Neural progenitor cell (in vitro differentiated cells): ENCODE data around the gene HHATL. TPM values are rescaled to one million over a fixed set of nuclear protein-coding genes. Genes with fewer than 3 reads are reported as not detected.
A peak's percentile ranks its signal among the peaks of the same experiment; 100 is the strongest.

ENCODE experiments used
- DNase-seq: peaks from one replicate; pipeline ENCODE4 v3.0.0-alpha.2; 2016; ENCODE audit warnings: low spot score
- H2AFZ ChIP-seq: fragments of 200-600 bp; sonication (generic); replicated peaks from 2 replicates; pipeline ENCODE4 v1.6.1; 2016; ENCODE audit warnings: antibody characterized with exemption
- H3F3A ChIP-seq: fragments of 200-600 bp; sonication (generic); 2 replicates; pipeline ENCODE4 v1.6.1; 2016; ENCODE audit warnings: antibody characterized with exemption, low read depth
- H3K27ac ChIP-seq: fragments of 200-600 bp; sonication (generic); 2 replicates; pipeline ENCODE4 v1.5.1; 2016; ENCODE audit warnings: mild to moderate bottlenecking
- H3K27me3 ChIP-seq: fragments of 200-600 bp; sonication (generic); 2 replicates; pipeline ENCODE4 v1.6.1; 2016; ENCODE audit warnings: mild to moderate bottlenecking, moderate library complexity
- H3K36me3 ChIP-seq: fragments of 200-600 bp; sonication (generic); 2 replicates; pipeline ENCODE4 v1.5.1; 2016
- H3K4me1 ChIP-seq: fragments of 200-600 bp; sonication (generic); 2 replicates; pipeline ENCODE4 v1.6.1; 2016; ENCODE audit warnings: mixed run types
- H3K4me2 ChIP-seq: fragments of 200-600 bp; sonication (generic); 2 replicates; pipeline ENCODE4 v1.6.1; 2016
- H3K4me3 ChIP-seq: fragments of 200-600 bp; sonication (generic); 2 replicates; pipeline ENCODE4 v1.5.1; 2016
- H3K79me2 ChIP-seq: fragments of 200-600 bp; sonication (generic); 2 replicates; pipeline ENCODE4 v1.6.1; 2016; ENCODE audit warnings: low read depth
- H3K9ac ChIP-seq: fragments of 200-600 bp; sonication (generic); 2 replicates; pipeline ENCODE4 v1.6.1; 2016
- H3K9me3 ChIP-seq: fragments of 200-600 bp; sonication (generic); 2 replicates; pipeline ENCODE4 v1.5.1; 2016; ENCODE audit warnings: low read depth
- H4K20me1 ChIP-seq: fragments of 200-600 bp; sonication (generic); 2 replicates; pipeline ENCODE4 v1.6.1; 2016; ENCODE audit warnings: low read depth
- H3K27ac Mint-ChIP-seq: 3 replicates; pipeline ENCODE4 v1.8.0; 2021; ENCODE audit warnings: mixed read lengths
- H3K27me3 Mint-ChIP-seq: 2 replicates; pipeline ENCODE4 v1.8.0; 2022; ENCODE audit warnings: low read depth, mild to moderate bottlenecking, inconsistent platforms, moderate library complexity, mixed read lengths; ENCODE audit not compliant: insufficient read depth
- H3K36me3 Mint-ChIP-seq: 3 replicates; pipeline ENCODE4 v1.8.0; 2021; ENCODE audit warnings: mixed read lengths
- H3K4me1 Mint-ChIP-seq: 3 replicates; pipeline ENCODE4 v1.8.0; 2021; ENCODE audit warnings: mixed read lengths
- H3K4me3 Mint-ChIP-seq: 3 replicates; pipeline ENCODE4 v1.8.0; 2021; ENCODE audit warnings: mild to moderate bottlenecking, moderate library complexity, mixed read lengths
- H3K9me3 Mint-ChIP-seq: 3 replicates; pipeline ENCODE4 v1.8.0; 2020; ENCODE audit warnings: mixed read lengths
- CTCF ChIP-seq: fragments of 200-600 bp; sonication (generic); IDR thresholded peaks from 2 replicates; pipeline ENCODE4 v1.5.1; 2017; ENCODE audit warnings: antibody characterized with exemption, mild to moderate bottlenecking
- EZH2 ChIP-seq: fragments of 200-600 bp; sonication (generic); IDR thresholded peaks from 2 replicates; pipeline ENCODE4 v1.6.1; 2017; ENCODE audit warnings: antibody characterized with exemption, mild to moderate bottlenecking, moderate library complexity
- EZH2phosphoT487 ChIP-seq: fragments of 200-600 bp; sonication (generic); IDR thresholded peaks from 2 replicates; pipeline ENCODE4 v1.6.1; 2017; ENCODE audit warnings: antibody characterized with exemption
- total RNA-seq: library from RNA; depleted of rRNA; stranded (reverse); fragments of >200 nt; gene quantifications from 2 replicates; pipeline ENCODE4 v1.2.3, GENCODE V29; 2015; ENCODE audit warnings: low replicate concordance

Gene HHATL
- total RNA-seq, 1 donor from 2014 or later, result not detected

- H3K36me3 Mint-ChIP-seq, result peaks cover 4% of the 10 kb centered on the region
- no peak overlapping the region for H3K27ac ChIP-seq
- H3F3A ChIP-seq, result peaks cover 6% of the 10 kb centered on the region
- peaks cover 2% of the 10 kb centered on the region for H3K9me3 Mint-ChIP-seq
- no peak overlapping the region for H3K4me2 ChIP-seq
- peak overlapping the region; percentile 73 for H3K4me3 Mint-ChIP-seq
- H3K9ac ChIP-seq, result no peak overlapping the region
- H3K4me3 ChIP-seq, result no peak overlapping the region
- H3K27me3 Mint-ChIP-seq, result peaks cover 2% of the 10 kb centered on the region
- no peaks in the 10 kb centered on the region for H3K9me3 ChIP-seq
- DNase-seq, result no peak
- TF ChIP-seq EZH2phosphoT487 (no peak), EZH2 (no peak), CTCF (no peak)
- no peak overlapping the region for H2AFZ ChIP-seq
- H3K36me3 ChIP-seq, result no peaks in the 10 kb centered on the region
- H3K4me1 ChIP-seq, result peaks cover 12% of the 10 kb centered on the region
- peaks cover 30% of the 10 kb centered on the region for H3K4me1 Mint-ChIP-seq
- peaks cover 16% of the 10 kb centered on the region for H4K20me1 ChIP-seq
- H3K27me3 ChIP-seq, result no peaks in the 10 kb centered on the region
- peak overlapping the region; percentile 84 for H3K27ac Mint-ChIP-seq
- no peaks in the 10 kb centered on the region for H3K79me2 ChIP-seq
Observed at GRCh38 chr3:42655980-42656679, 46.5 kb downstream of the HHATL start.

GRCh38 chr3:42655331-42655888 is 47.2 kb downstream of the HHATL start:
- no peak overlapping the region for H2AFZ ChIP-seq
- no peaks in the 10 kb centered on the region for H3K79me2 ChIP-seq
- H3K4me3 Mint-ChIP-seq, result peak overlapping the region; percentile 73
- H3K4me2 ChIP-seq, result peak overlapping the region; percentile 100
- peak overlapping the region; percentile 86 for H3K4me3 ChIP-seq
- no peak overlapping the region for H3K9ac ChIP-seq
- TF ChIP-seq CTCF (no peak), EZH2 (no peak), EZH2phosphoT487 (no peak)
- no peaks in the 10 kb centered on the region for H3K36me3 ChIP-seq
- peaks cover 12% of the 10 kb centered on the region for H3K4me1 ChIP-seq
- H3K27me3 ChIP-seq, result no peaks in the 10 kb centered on the region
- no peaks in the 10 kb centered on the region for H3K9me3 ChIP-seq
- H3K36me3 Mint-ChIP-seq, result peaks cover 3% of the 10 kb centered on the region
- peaks cover 5% of the 10 kb centered on the region for H3K27me3 Mint-ChIP-seq
- H3F3A ChIP-seq, result peaks cover 6% of the 10 kb centered on the region
- H4K20me1 ChIP-seq, result peaks cover 16% of the 10 kb centered on the region
- H3K9me3 Mint-ChIP-seq, result peaks cover 2% of the 10 kb centered on the region
- no peak overlapping the region for H3K27ac Mint-ChIP-seq
- H3K4me1 Mint-ChIP-seq, result peaks cover 33% of the 10 kb centered on the region
- peak; percentile 38 for DNase-seq
- no peak overlapping the region for H3K27ac ChIP-seq

- no peak overlapping the region for H3K27ac ChIP-seq
- H3K79me2 ChIP-seq, result no peaks in the 10 kb centered on the region
- peaks cover 30% of the 10 kb centered on the region for H3K4me1 Mint-ChIP-seq
Observed at GRCh38 chr3:42654331-42655201, 48.0 kb downstream of the HHATL start.

More at GRCh38 chr3:42654331-42655201, 48.0 kb downstream of the HHATL start:
- Histone ChIP-seq H3K27me3 (no peaks in the 10 kb centered on the region), H4K20me1 (peaks cover 16% of the 10 kb centered on the region), H2AFZ (peak overlapping the region; percentile 92), H3K4me3 (peak overlapping the region; percentile 86), H3K36me3 (no peaks in the 10 kb centered on the region), H3F3A (peaks cover 6% of the 10 kb centered on the region), H3K9me3 (no peaks in the 10 kb centered on the region), H3K9ac (peak overlapping the region; percentile 45), H3K4me1 (peaks cover 12% of the 10 kb centered on the region), H3K4me2 (peak overlapping the region; percentile 100)
- peak; percentile 59 for TF ChIP-seq CTCF
- no peak for TF ChIP-seq EZH2
- DNase-seq, result peak; percentile 92
- Mint-ChIP-seq H3K9me3 (no peaks in the 10 kb centered on the region), H3K4me3 (peak overlapping the region; percentile 73), H3K27ac (no peak overlapping the region), H3K27me3 (peaks cover 5% of the 10 kb centered on the region), H3K36me3 (peaks cover 1% of the 10 kb centered on the region)
